Subcutaneous abdominal adipose tissue (tissue), 5 donors: Measurements from ENCODE around the gene MKLN1.

Experiments used
- H3K27ac ChIP-seq: one replicate; pipeline ENCODE4 v1.7.0; 2013; ENCODE audit warnings: low read depth, mild to moderate bottlenecking, inconsistent platforms, low read length, moderate library complexity
- H3K27me3 ChIP-seq, 5 donors: one replicate each; pipeline ENCODE4 v1.7.0; 2013; ENCODE audit warnings: low read length in 5 of 5, inconsistent platforms in 1 of 5; ENCODE audit not compliant: control insufficient read depth in 5 of 5, insufficient read depth in 4 of 5
- H3K36me3 ChIP-seq, 5 donors: one replicate each; pipeline ENCODE4 v1.7.0; 2013; ENCODE audit warnings: low read length in 5 of 5; ENCODE audit not compliant: control insufficient read depth in 5 of 5, insufficient read depth in 5 of 5
- H3K4me1 ChIP-seq, 5 donors: one replicate each; pipeline ENCODE4 v1.7.0; 2013; ENCODE audit warnings: low read length in 5 of 5, mild to moderate bottlenecking in 3 of 5, moderate library complexity in 1 of 5; ENCODE audit not compliant: control insufficient read depth in 5 of 5, insufficient read depth in 5 of 5
- H3K4me3 ChIP-seq, 5 donors: one replicate each; pipeline ENCODE4 v1.7.0; 2013; ENCODE audit warnings: low read length in 5 of 5, low read depth in 1 of 5
- H3K9ac ChIP-seq, 5 donors: one replicate each; pipeline ENCODE4 v1.7.0; 2013; ENCODE audit warnings: low read length in 5 of 5, mild to moderate bottlenecking in 4 of 5, moderate library complexity in 3 of 5
- H3K9me3 ChIP-seq, 5 donors: one replicate each; pipeline ENCODE4 v1.7.0; 2013; ENCODE audit warnings: low read length in 5 of 5; ENCODE audit not compliant: control insufficient read depth in 5 of 5
- donor health status: healthy.
- donor health status: healthy.
- donor health status: healthy.
- donor health status: healthy.
- donor health status: healthy.

Gene MKLN1

DNA sequence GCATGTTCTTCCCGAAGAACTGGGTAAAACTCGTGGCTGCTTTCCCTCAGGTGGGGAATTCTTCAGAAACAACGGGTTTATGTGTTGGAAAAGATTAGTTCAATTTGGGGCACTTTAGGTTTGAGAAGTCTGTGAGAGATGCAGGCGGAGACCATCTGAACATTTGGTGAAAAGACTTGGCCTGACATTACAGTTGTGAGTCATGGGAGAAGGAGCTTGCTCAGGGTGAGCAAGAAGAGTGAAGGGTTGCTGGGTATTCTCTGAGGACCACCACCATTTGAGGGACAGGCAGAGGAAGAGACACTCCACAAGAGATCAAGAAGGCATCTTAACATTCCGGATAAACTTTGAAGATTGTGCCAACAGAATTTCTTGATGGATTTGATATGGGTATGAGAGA lies 140.1 kb downstream of the MKLN1 start:
- no peak overlapping the region for H3K27ac ChIP-seq

DNA sequence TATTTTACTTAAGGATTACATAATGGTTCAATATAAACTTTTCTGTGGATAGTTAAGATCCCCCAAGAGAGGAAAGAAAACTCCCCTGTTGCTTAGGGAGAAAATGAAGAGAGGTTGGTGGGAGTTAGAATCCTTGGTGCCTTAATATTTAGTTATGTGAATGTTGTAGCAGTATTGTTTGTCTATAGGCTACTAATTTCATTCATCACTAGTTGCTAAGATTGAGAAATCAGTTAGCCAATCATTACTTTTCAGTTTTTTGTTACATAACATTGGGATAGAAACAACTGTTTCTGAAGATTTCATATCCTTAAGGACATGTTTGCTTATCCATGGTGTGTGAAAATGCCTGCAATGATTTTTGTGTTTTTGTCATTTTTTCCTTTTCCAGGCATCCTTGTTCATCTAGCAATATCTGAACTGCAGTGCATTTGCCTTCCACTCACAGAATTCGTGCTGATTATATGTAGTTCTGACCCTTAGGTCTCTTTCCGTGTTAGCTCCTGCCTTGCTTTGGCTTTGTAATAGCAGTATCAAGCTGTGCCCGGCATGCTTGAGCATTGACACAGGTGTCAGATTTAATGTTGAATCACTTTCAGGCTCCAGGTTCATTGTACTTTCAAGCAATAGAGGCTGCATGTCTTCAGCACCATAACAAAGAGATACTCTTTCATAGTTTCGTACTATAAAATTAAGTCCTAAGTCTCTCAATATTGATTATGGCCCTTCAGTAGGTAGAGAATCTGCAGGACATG lies 143.8 kb downstream of the MKLN1 start:
- H3K9me3 ChIP-seq: no peaks in the 10 kb centered on the region
- H3K4me3 ChIP-seq: no peak overlapping the region
- peaks cover 39 to 59% (median 47%) of the 10 kb centered on the region in 5 donors for H3K36me3 ChIP-seq
- no peak overlapping the region for H3K9ac ChIP-seq
- H3K27me3 ChIP-seq: no peaks in the 10 kb centered on the region
- no peak overlapping the region for H3K27ac ChIP-seq
- H3K4me1 ChIP-seq: peaks cover 0 to 6% (median 0%) of the 10 kb centered on the region in 5 donors

More for the DNA sequence above, 140.1 kb downstream of the MKLN1 start:
- Histone ChIP-seq H3K4me1 (peaks cover 0 to 6% (median 0%) of the 10 kb centered on the region in 5 donors), H3K9me3 (no peaks in the 10 kb centered on the region), H3K36me3 (peaks cover 47 to 75% (median 58%) of the 10 kb centered on the region in 5 donors), H3K27me3 (no peaks in the 10 kb centered on the region), H3K4me3 (no peak overlapping the region), H3K9ac (no peak overlapping the region)

DNA sequence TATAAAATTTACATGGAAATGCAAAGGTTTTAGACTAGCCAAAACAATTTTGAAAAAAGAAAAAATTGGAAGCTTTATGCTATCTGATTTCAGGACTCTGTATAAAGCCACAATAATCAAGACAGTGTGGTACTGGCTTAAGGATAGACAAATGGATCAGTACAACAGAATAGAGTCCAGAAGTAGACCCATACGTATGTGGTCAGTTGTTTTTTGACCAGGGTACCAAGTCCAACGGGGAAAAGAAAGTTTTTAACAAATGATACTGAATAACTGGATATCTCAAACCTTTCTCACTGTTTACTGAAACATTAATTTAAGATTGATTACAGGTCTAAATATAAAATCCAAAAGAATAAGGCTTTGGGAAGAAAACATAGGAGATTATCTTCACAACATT lies 149.1 kb downstream of the MKLN1 start:
- Histone ChIP-seq H3K9ac (no peak overlapping the region), H3K27ac (no peak overlapping the region), H3K27me3 (no peaks in the 10 kb centered on the region), H3K36me3 (peaks cover 10 to 24% (median 17%) of the 10 kb centered on the region in 5 donors), H3K9me3 (no peaks in the 10 kb centered on the region), H3K4me3 (no peak overlapping the region), H3K4me1 (peaks cover 0 to 13% (median 4%) of the 10 kb centered on the region in 5 donors)

DNA sequence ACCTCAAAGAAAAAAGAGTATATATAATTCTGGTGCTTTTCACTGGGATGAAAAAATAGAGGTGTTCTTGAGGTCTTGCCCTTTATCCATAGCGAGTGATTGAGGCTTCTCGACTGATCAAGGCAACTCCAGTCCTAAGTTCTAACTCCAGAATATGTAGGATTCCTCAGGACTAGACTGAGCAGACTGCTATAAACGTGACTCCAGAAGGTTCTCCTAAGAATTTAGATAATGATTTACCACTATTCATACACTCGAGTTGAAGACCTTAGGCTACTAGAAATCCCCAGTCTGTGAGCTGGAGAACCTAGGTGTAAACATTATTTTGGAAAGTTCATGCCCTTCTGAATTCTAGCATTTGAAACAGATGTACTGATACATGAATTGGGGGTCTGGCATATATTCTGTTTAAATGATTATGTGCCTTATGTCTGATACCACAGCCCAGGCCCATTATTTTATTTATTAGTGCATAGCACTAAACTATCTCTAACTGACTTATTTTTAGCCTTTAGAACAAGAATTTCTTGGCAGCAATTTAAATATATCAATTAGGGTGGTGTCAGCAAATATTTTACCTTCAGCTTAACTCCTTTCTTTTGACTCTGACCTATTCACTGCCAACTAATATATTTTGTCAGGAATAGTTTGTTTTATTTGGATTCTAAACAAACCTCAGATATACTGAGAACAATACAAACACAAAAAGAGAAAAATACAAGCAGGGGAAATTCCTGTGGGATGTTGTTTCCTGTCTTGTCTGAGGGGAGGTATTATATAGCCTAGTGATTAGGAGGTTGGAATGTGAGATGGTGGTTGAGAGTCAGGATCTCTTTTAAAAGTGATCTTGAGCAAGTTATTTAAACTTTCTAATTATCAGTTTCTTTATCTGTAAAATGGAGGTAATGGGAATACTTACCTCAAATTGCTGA lies 153.0 kb downstream of the MKLN1 start:
- H3K27ac ChIP-seq: peak overlapping the region; percentile 27
- H3K36me3 ChIP-seq: peaks cover 7 to 31% (median 15%) of the 10 kb centered on the region in 5 donors
- no peaks in the 10 kb centered on the region for H3K27me3 ChIP-seq
- no peaks in the 10 kb centered on the region for H3K9me3 ChIP-seq
- H3K9ac ChIP-seq: no peak overlapping the region
- H3K4me3 ChIP-seq: no peak overlapping the region
- peaks cover 0 to 15% (median 3%) of the 10 kb centered on the region in 5 donors for H3K4me1 ChIP-seq

DNA sequence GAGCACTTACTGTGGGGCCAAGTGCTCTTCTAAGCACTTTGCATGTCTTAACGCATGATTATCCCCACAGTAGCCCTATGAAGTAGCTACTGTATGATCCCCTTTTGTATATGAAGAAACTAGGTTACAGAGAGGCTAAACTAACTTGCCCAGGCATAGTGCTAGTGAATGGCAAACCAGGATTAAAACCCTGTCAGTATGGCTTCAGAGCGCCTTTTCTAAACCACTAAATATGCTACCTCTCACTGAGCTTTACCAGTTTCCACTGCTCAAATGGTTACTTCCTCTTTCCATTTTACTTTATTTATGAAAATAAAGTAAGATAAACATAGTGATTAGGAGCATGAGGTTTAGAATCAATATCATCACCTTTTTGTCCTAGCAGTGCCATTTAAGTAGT lies 155.1 kb downstream of the MKLN1 start:
- Histone ChIP-seq H3K27ac (no peak overlapping the region), H3K4me3 (no peak overlapping the region), H3K9me3 (no peaks in the 10 kb centered on the region), H3K9ac (no peak overlapping the region), H3K4me1 (peaks cover 0 to 20% (median 3%) of the 10 kb centered on the region in 5 donors), H3K36me3 (peaks cover 11 to 42% (median 21%) of the 10 kb centered on the region in 5 donors), H3K27me3 (no peaks in the 10 kb centered on the region)

DNA sequence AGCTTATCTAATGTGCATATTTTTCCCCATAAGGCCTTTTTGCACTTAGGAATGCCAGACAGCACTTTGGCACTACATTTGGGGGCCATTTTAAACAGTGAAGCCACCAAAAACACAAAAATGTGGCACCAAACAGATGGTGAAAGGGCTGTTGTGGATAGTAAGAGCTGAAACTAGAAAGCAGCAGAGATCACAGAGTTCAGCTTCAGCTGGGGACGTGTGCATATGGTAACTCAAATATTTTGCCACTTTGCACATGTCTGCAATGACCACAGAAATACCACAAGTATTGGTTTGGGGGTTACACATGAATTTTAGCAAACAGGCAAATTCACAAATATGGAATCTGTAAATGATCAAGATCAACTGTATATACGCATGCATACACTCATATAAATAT lies 155.9 kb downstream of the MKLN1 start:
- Histone ChIP-seq H3K9ac (no peak overlapping the region), H3K4me3 (no peak overlapping the region), H3K27me3 (no peaks in the 10 kb centered on the region), H3K4me1 (peaks cover 0 to 20% (median 3%) of the 10 kb centered on the region in 5 donors), H3K27ac (no peak overlapping the region), H3K36me3 (peaks cover 11 to 40% (median 20%) of the 10 kb centered on the region in 5 donors), H3K9me3 (no peaks in the 10 kb centered on the region)

DNA sequence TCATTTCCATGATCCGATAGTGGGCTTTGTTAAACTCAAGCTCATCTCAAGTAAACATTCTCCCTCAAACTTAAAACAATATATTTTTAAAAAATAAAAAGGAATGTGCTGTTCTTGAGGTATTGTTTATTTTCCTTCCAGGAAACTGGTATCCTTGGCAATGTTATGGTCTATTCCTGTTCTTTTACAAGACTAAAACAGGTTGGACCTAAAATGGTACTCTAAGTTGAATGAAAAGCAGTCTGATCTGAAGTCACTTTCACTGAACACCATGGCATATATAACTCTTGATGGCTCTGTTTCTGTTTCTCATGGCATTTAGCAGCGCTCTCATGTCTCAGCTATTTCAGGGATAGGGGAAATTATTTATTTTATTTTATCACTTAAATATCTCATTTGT lies 158.7 kb downstream of the MKLN1 start:
- H3K4me3 ChIP-seq: no peak overlapping the region
- no peak overlapping the region for H3K9ac ChIP-seq
- peaks cover 0 to 9% (median 0%) of the 10 kb centered on the region in 5 donors for H3K4me1 ChIP-seq
- H3K9me3 ChIP-seq: no peaks in the 10 kb centered on the region
- no peak overlapping the region for H3K27ac ChIP-seq
- H3K36me3 ChIP-seq: peaks cover 7 to 42% (median 18%) of the 10 kb centered on the region in 5 donors
- H3K27me3 ChIP-seq: no peaks in the 10 kb centered on the region

DNA sequence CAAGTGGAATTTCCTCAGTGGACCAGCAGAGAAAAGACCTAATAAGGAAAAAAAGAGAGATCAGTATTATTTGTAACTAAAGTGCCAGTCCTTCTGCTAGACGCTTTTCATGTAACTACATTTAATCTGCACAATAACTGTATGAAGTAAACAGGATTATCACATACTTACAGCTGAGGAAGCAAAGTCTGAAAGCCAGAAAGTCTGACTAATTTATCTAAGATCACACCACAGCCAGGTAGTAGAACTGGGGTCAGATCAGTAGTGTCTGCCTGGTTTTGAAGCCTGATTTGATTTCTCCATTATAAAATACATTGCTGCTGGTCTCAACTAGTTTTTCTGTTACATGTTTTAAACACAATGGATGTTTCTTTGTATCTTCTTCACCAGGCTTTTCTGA lies 159.5 kb downstream of the MKLN1 start:
- no peak overlapping the region for H3K9ac ChIP-seq
- no peak overlapping the region for H3K4me3 ChIP-seq
- peaks cover 7 to 42% (median 16%) of the 10 kb centered on the region in 5 donors for H3K36me3 ChIP-seq
- no peaks in the 10 kb centered on the region for H3K9me3 ChIP-seq
- no peaks in the 10 kb centered on the region for H3K27me3 ChIP-seq
- H3K4me1 ChIP-seq: peaks cover 0 to 9% (median 0%) of the 10 kb centered on the region in 5 donors
- H3K27ac ChIP-seq: no peak overlapping the region

DNA sequence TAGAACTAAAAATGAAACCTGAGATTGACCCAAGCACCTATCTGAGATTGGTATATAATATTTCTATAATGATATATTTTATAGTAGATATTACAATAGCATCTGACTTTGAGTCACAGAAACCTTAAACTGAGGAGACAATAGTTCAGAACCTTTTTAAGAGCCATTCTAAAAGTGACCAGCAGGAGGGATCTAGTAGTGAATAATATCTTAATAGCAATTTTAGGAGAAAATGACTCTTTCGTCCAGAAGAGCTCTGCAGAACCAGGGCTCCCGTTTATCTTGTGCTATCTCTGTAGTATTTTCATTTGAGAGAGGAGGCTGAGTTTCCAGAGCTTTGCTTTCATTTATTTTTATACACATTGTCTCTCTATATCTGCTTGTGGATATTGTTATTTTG lies 160.7 kb downstream of the MKLN1 start:
- no peaks in the 10 kb centered on the region for H3K9me3 ChIP-seq
- H3K36me3 ChIP-seq: peaks cover 5 to 35% (median 14%) of the 10 kb centered on the region in 5 donors
- H3K27me3 ChIP-seq: no peaks in the 10 kb centered on the region
- H3K4me3 ChIP-seq: no peak overlapping the region
- peaks cover 0 to 9% (median 0%) of the 10 kb centered on the region in 5 donors for H3K4me1 ChIP-seq
- no peak overlapping the region for H3K9ac ChIP-seq
- H3K27ac ChIP-seq: no peak overlapping the region

DNA sequence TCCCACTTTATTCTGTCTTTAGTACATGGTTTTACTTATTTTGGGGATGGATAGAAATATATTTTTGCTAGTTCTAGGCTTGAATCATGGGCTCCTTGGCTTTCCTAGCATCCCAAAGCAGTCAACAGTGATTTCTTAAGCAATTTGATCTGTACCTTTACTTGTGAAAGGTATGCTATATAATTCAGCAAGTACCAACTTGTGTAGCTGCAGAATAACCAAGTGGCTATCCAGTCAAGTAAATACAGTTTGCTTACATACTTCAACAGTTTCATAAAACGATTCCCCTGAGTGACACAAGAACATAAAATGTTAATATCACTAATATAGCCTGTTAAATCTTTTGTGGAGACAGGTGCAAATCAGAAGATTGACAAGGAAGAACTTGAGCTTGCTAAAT lies 161.5 kb downstream of the MKLN1 start:
- Histone ChIP-seq H3K9ac (no peak overlapping the region), H3K36me3 (peaks cover 5 to 41% (median 8%) of the 10 kb centered on the region in 5 donors), H3K4me3 (no peak overlapping the region), H3K4me1 (peaks cover 0 to 9% (median 0%) of the 10 kb centered on the region in 5 donors), H3K27ac (no peak overlapping the region), H3K27me3 (no peaks in the 10 kb centered on the region), H3K9me3 (no peaks in the 10 kb centered on the region)
